H1 (cell line): Measurements from ENCODE around the gene ZNF182. TPM values are rescaled to one million over a fixed set of nuclear protein-coding genes. Genes with fewer than 3 reads are reported as not detected.

Experiments used
- CTCF ChIA-PET: fragments of 300-600 bp; sonication (Branson Sonifier 250); formaldehyde crosslinking; loops from one replicate; lab custom pipeline; 2021; ENCODE audit not compliant: partially characterized antibody; lab: Charles Lee
- POLR2A ChIA-PET: fragments of 300-600 bp; sonication (Branson Sonifier 250); formaldehyde crosslinking; loops from one replicate; lab custom pipeline; 2021; ENCODE audit warnings: inconsistent platforms; ENCODE audit not compliant: partially characterized antibody; lab: Charles Lee
- DNase-seq, 2 experiments: peaks; one replicate each; pipeline versions ENCODE4 v3.0.0 to v3.0.0-alpha.2; 2010 to 2022; ENCODE audit warnings: low spot score in 2 of 2, low read depth in 1 of 2, mixed read lengths in 1 of 2
- FAIRE-seq: peaks from 2 replicates; lab custom pipeline; 2011; peaks lifted over from hg19 to GRCh38; lab: Jason Lieb, UNC
- H2AFZ ChIP-seq: 2 replicates; pipeline ENCODE4 v1.8.1; 2012; ENCODE audit warnings: low read length, inconsistent platforms
- H2AK5ac ChIP-seq: 2 replicates; pipeline ENCODE4 v1.6.1; 2013; ENCODE audit warnings: low read depth, low read length
- H2BK120ac ChIP-seq: replicated peaks from 2 replicates; pipeline ENCODE3; 2013; ENCODE audit warnings: low read depth, low read length, inconsistent platforms
- H2BK12ac ChIP-seq: 2 replicates; pipeline ENCODE4 v1.6.1; 2013; ENCODE audit warnings: low read depth, low read length
- H2BK15ac ChIP-seq: 2 replicates; pipeline ENCODE4 v1.6.1; 2013; ENCODE audit warnings: low read length
- H2BK20ac ChIP-seq: 2 replicates; pipeline ENCODE4 v1.6.1; 2013; ENCODE audit warnings: low read length
- H2BK5ac ChIP-seq: 2 replicates; pipeline ENCODE4 v1.6.1; 2013; ENCODE audit warnings: low read depth, low read length
- H3K14ac ChIP-seq: 2 replicates; pipeline ENCODE4 v1.6.1; 2013; ENCODE audit warnings: inconsistent platforms; ENCODE audit not compliant: insufficient read length
- H3K18ac ChIP-seq: 2 replicates; pipeline ENCODE4 v1.6.1; 2013; ENCODE audit warnings: low read length; ENCODE audit errors: extremely low read depth
- H3K23ac ChIP-seq: 2 replicates; pipeline ENCODE4 v1.6.1; 2013; ENCODE audit warnings: inconsistent platforms; ENCODE audit not compliant: insufficient read length
- H3K23me2 ChIP-seq: 2 replicates; pipeline ENCODE4 v1.6.1; 2013; ENCODE audit warnings: low read depth, low read length
- H3K27ac ChIP-seq: 2 replicates; pipeline ENCODE4 v1.6.1; 2011; ENCODE audit warnings: low read depth, low read length, inconsistent platforms
- H3K27me3 ChIP-seq, 4 experiments: replicated peaks in 1 of 4; 1 replicate in 1 of 4; 2 replicates in 3 of 4; pipeline versions ENCODE4 v1.6.1 to v1.8.1; 2011 to 2013; ENCODE audit warnings: low read length in 3 of 4, mild to moderate bottlenecking in 3 of 4, inconsistent platforms in 2 of 4, mixed read lengths in 2 of 4, moderate library complexity in 1 of 4; ENCODE audit not compliant: control insufficient read depth in 3 of 4, insufficient read depth in 3 of 4; ENCODE audit errors: extremely low read depth in 1 of 4
- H3K36me3 ChIP-seq, 4 experiments: 2 replicates each; pipeline versions ENCODE4 v1.6.1 to v1.8.1; 2011 to 2013; ENCODE audit warnings: mild to moderate bottlenecking in 4 of 4, low read length in 3 of 4, moderate library complexity in 2 of 4, control low read depth in 1 of 4, inconsistent platforms in 1 of 4; ENCODE audit not compliant: insufficient read depth in 4 of 4, control insufficient read depth in 2 of 4
- H3K4ac ChIP-seq: replicated peaks from 2 replicates; pipeline ENCODE3; 2013; ENCODE audit warnings: low read length, low read depth, mixed read lengths, inconsistent platforms; ENCODE audit not compliant: insufficient read length
- H3K4me1 ChIP-seq, 4 experiments: replicated peaks in 1 of 4; 1 replicate in 1 of 4; 2 replicates in 3 of 4; pipeline versions ENCODE4 v1.6.1 to v1.8.1; 2011 to 2013; ENCODE audit warnings: low read length in 3 of 4, inconsistent platforms in 2 of 4, mixed read lengths in 1 of 4; ENCODE audit not compliant: insufficient read depth in 4 of 4, control insufficient read depth in 3 of 4
- H3K4me2 ChIP-seq, 2 experiments: 2 replicates each; pipeline versions ENCODE4 v1.6.1 to v1.8.1; 2011 to 2013; ENCODE audit warnings: low read depth in 2 of 2, low read length in 2 of 2, control low read depth in 1 of 2, inconsistent platforms in 1 of 2, mild to moderate bottlenecking in 1 of 2; ENCODE audit not compliant: insufficient read depth in 1 of 2
- H3K4me3 ChIP-seq, 4 experiments: fragments of 200-600, 300-600 bp in 1 of 4; sonication (generic), shearing (Covaris generic), sonication (Bioruptor Twin) in 1 of 4; 2 replicates each; pipeline versions ENCODE4 v1.5.1 to v1.8.1; 2011 to 2016; ENCODE audit warnings: low read length in 4 of 4, low read depth in 3 of 4, control low read depth in 2 of 4, inconsistent platforms in 2 of 4, mild to moderate bottlenecking in 2 of 4, mixed read lengths in 1 of 4, moderate library complexity in 1 of 4; ENCODE audit not compliant: insufficient read depth in 2 of 4; ENCODE audit errors: extremely low read depth in 1 of 4
- H3K56ac ChIP-seq: replicated peaks from 2 replicates; pipeline ENCODE3; 2013; ENCODE audit warnings: low read depth, mild to moderate bottlenecking, mixed read lengths, low read length, inconsistent platforms; ENCODE audit not compliant: insufficient read length
- H3K79me1 ChIP-seq: 2 replicates; pipeline ENCODE4 v1.6.1; 2013; ENCODE audit warnings: low read depth, low read length, control low read depth
- H3K79me2 ChIP-seq, 2 experiments: 2 replicates each; pipeline versions ENCODE4 v1.6.1 to v1.8.1; 2012 to 2013; ENCODE audit warnings: low read length in 2 of 2, mild to moderate bottlenecking in 2 of 2, inconsistent platforms in 1 of 2; ENCODE audit not compliant: insufficient read depth in 2 of 2, control insufficient read depth in 1 of 2
- H3K9ac ChIP-seq, 4 experiments: replicated peaks in 1 of 4; 1 replicate in 1 of 4; 2 replicates in 3 of 4; pipeline versions ENCODE4 v1.6.1 to v1.8.1; 2011 to 2013; ENCODE audit warnings: low read depth in 3 of 4, low read length in 3 of 4, control low read depth in 2 of 4, mild to moderate bottlenecking in 2 of 4, moderate library complexity in 2 of 4, inconsistent platforms in 1 of 4; ENCODE audit errors: extremely low read depth in 1 of 4
- H3K9me3 ChIP-seq, 2 experiments: 2 replicates each; pipeline versions ENCODE4 v1.6.1 to v1.8.1; 2012 to 2013; ENCODE audit warnings: mild to moderate bottlenecking in 2 of 2, moderate library complexity in 2 of 2, control low read depth in 1 of 2, inconsistent platforms in 1 of 2, low read depth in 1 of 2, low read length in 1 of 2, mixed read lengths in 1 of 2; ENCODE audit not compliant: insufficient read depth in 2 of 2
- H4K20me1 ChIP-seq, 2 experiments: replicated peaks in 1 of 2; 2 replicates each; pipeline versions ENCODE3 to v1.8.1; 2011 to 2013; ENCODE audit warnings: inconsistent platforms in 2 of 2, low read length in 2 of 2, mild to moderate bottlenecking in 1 of 2; ENCODE audit not compliant: insufficient read depth in 2 of 2, control insufficient read depth in 1 of 2
- H4K5ac ChIP-seq: 2 replicates; pipeline ENCODE4 v1.6.1; 2013; ENCODE audit warnings: low read length, low read depth, mixed read lengths, inconsistent platforms; ENCODE audit not compliant: insufficient read length
- H4K8ac ChIP-seq: 2 replicates; pipeline ENCODE4 v1.8.0; 2013; ENCODE audit warnings: mild to moderate bottlenecking, moderate library complexity, low read length, inconsistent platforms; ENCODE audit not compliant: insufficient read depth; ENCODE audit errors: extremely low read depth
- H4K91ac ChIP-seq: replicated peaks from 2 replicates; pipeline ENCODE3; 2013; ENCODE audit warnings: low read length, mixed read lengths, inconsistent platforms; ENCODE audit not compliant: insufficient read length
- KDM4A ChIP-seq: IDR thresholded peaks from one replicate; pipeline ENCODE4 v1.7.1; 2012; ENCODE audit warnings: low read depth, mild to moderate bottlenecking, moderate library complexity, low read length, inconsistent platforms; ENCODE audit not compliant: severe bottlenecking
- RBBP5 ChIP-seq: IDR thresholded peaks from 2 replicates; pipeline ENCODE4 v1.7.1; 2012; ENCODE audit warnings: low read depth, mild to moderate bottlenecking, inconsistent platforms, low read length, moderate library complexity, borderline replicate concordance
- SIRT6 ChIP-seq: IDR thresholded peaks from one replicate; pipeline ENCODE4 v1.7.1; 2012; ENCODE audit warnings: low read length, inconsistent platforms
- whole genome bisulfite sequencing, 2 experiments: shearing (Covaris generic) in 1 of 2; methylation state at CpG; one replicate each; pipeline versions ENCODE4 v1.1.6 to v1.1.7; 2013 to 2015; ENCODE audit warnings: low lambda C conversion rate in 2 of 2, mixed read lengths in 2 of 2, inconsistent platforms in 1 of 2, low coverage in 1 of 2, missing lambda C conversion rate in 1 of 2; ENCODE audit not compliant: insufficient replicate concordance in 2 of 2, insufficient coverage in 1 of 2, insufficient read length in 1 of 2; ENCODE audit errors: extremely low coverage in 1 of 2, missing lambda C conversion rate in 1 of 2; 5-methylcytosine and 5-hydroxymethylcytosine counted together
- polyA plus RNA-seq, 7 experiments: library from polyadenylated mRNA; depleted of rRNA in 3 of 7; stranded (reverse) in 5 of 7; unstranded in 2 of 7; fragments of >200 nt in 5 of 7; fragments of 200-250 nt in 2 of 7; gene quantifications; 1 replicate in 5 of 7; 2 replicates in 1 of 7; 4 replicates in 1 of 7; pipeline versions ENCODE4 v1.2.1 to v1.2.3, GENCODE V29; 2011 to 2013; ENCODE audit warnings: missing spikeins in 2 of 7, mixed read lengths in 2 of 7
- total RNA-seq: library from RNA; stranded (reverse); fragmentation: NEBNext Ultra II Directional; extraction: Animal tissue kit (Norgen Biotek cat#: 25700); gene quantifications from 2 replicates; pipeline ENCODE4 v1.2.1, GENCODE V29; 2021

Gene ZNF182
- total and polyA plus RNA-seq, 2 of the 8 experiments (the other 6 are each of a cell fraction or from before 2014, with no cell fraction given), result 1.3 to 8.2 TPM

DNA sequence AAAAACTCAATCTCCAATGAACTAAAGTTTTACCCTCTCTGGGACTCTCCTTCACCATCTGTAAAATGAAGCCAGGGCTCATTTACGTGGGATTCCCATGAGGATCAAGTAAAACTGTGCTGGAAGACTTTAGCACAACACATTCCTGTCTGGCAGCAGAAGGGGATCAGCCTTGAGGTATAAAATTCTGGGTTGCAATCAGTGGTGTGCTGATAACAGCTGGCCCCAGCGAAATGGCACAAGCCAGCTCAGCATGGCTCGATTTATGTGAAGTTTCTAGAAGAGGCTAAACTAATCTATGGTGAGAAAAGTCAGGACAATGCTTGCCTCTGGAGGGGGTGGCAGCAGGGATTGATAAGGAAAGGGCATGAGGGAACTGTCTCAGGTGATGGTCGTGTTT is 39.3 kb upstream of the ZNF182 start:
- 97% methylated on average over 4 of the region's 4 CpGs; no CpG with 5 or more reads in 1 of the 2 experiments for WGBS, 2 experiments
- FAIRE-seq (no peak), DNase-seq (no peak)
- H3K79me1 ChIP-seq, result no peaks in the 10 kb centered on the region
- no peaks in the 10 kb centered on the region for H3K9me3 ChIP-seq
- H3K27me3 ChIP-seq, result no peaks in the 10 kb centered on the region
- no peak for TF ChIP-seq RBBP5
- no peak for TF ChIP-seq SIRT6
- TF ChIP-seq KDM4A, result no peak
- H3K23me2 ChIP-seq, result no peaks in the 10 kb centered on the region
- H3K4ac ChIP-seq, result no peak overlapping the region
- no peaks in the 10 kb centered on the region for H3K4me1 ChIP-seq
- H3K14ac ChIP-seq, result no peak overlapping the region
- H3K9ac ChIP-seq, result no peak overlapping the region
- H3K4me3 ChIP-seq, result no peak overlapping the region
- H3K4me2 ChIP-seq, result no peak overlapping the region
- no peak overlapping the region for H4K8ac ChIP-seq
- H2BK15ac ChIP-seq, result no peak overlapping the region
- no peak overlapping the region for H2BK120ac ChIP-seq
- H2AFZ ChIP-seq, result no peak overlapping the region
- no peaks in the 10 kb centered on the region for H3K79me2 ChIP-seq
- no peak overlapping the region for H3K56ac ChIP-seq
- H4K5ac ChIP-seq, result no peak overlapping the region
- no peak overlapping the region for H3K27ac ChIP-seq
- no peak overlapping the region for H3K23ac ChIP-seq
- H2AK5ac ChIP-seq, result no peak overlapping the region
- no peak overlapping the region for H2BK5ac ChIP-seq
- H3K18ac ChIP-seq, result no peak overlapping the region
- ChIA-PET CTCF (interaction anchor here (1.7 kb wide), 1 partner anchor 16 kb away, joined by 4 read pairs; no protein-coding TSS in a partner anchor), POLR2A (no interaction called here)
- H4K20me1 ChIP-seq, result no peaks in the 10 kb centered on the region
- no peak overlapping the region for H2BK20ac ChIP-seq
- H2BK12ac ChIP-seq, result no peak overlapping the region
- H4K91ac ChIP-seq, result no peak overlapping the region
- no peaks in the 10 kb centered on the region for H3K36me3 ChIP-seq
